Fibroblast of villous mesenchyme (primary cell): Measurements from ENCODE around the gene SMAD7. TPM values are rescaled to one million over a fixed set of nuclear protein-coding genes. Genes with fewer than 3 reads are reported as not detected.

Experiments
- DNase-seq: peaks from one replicate; pipeline ENCODE4 v3.0.0-alpha.2; 2010; ENCODE audit warnings: low read depth
- H3K4me3 ChIP-seq: 2 replicates; pipeline ENCODE4 v1.5.1; 2011; ENCODE audit warnings: low read depth, mild to moderate bottlenecking, low read length
- total RNA-seq: library from RNA; depleted of rRNA; stranded (reverse); fragments of >200 nt; gene quantifications from 2 replicates; pipeline ENCODE4 v1.2.3, GENCODE V29; 2012
- TF ChIP-seq, protein P1 (sequence below): IDR thresholded peaks from 2 replicates; pipeline ENCODE4 v1.5.1; 2012; ENCODE audit warnings: low read depth, mild to moderate bottlenecking, low read length; ENCODE audit not compliant: insufficient read depth

The SMAD7 gene
- total RNA-seq, 1 donor = 28.9 TPM

DNA sequence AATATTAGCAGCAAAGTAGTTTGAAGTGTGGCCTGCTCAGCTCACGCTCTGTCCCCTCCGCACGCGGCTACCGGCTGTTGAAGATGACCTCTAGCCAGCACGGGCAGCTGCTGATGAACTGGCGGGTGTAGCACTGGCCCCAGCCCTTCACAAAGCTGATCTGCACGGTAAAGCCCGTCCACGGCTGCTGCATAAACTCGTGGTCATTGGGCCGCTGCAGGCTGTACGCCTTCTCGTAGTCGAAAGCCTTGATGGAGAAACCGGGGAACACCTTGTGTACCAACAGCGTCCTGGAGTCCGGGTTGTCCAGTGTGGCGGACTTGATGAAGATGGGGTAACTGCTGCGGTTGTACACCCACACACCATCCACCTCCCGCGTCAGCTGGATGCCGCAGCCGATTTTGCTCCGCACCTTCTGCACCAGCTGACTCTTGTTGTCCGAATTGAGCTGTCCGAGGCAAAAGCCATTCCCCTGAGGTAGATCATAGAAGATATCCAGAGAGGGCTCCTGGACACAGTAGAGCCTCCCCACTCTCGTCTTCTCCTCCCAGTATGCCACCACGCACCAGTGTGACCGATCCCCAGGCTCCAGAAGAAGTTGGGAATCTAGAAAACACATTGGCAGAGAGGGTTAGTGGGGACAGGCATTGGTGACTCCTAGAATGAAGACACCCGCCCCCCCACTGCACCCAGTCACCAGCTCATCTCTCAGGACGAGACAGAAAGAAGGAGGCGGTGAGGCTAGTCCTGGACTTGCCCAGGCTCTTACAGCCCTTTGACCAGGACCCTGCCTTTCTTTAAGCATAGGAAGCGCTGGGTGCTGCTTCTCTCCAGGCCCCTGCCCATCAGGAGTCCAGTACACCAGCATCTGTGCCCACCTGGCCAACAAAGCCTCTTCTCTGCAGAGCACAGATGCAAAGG, 29.2 kb downstream of the SMAD7 start:
- DNase-seq = no peak

GRCh38 chr18:48920408-48921038, 30.2 kb downstream of the SMAD7 start:
- no peak for DNase-seq
- TF ChIP-seq, protein P1, sequence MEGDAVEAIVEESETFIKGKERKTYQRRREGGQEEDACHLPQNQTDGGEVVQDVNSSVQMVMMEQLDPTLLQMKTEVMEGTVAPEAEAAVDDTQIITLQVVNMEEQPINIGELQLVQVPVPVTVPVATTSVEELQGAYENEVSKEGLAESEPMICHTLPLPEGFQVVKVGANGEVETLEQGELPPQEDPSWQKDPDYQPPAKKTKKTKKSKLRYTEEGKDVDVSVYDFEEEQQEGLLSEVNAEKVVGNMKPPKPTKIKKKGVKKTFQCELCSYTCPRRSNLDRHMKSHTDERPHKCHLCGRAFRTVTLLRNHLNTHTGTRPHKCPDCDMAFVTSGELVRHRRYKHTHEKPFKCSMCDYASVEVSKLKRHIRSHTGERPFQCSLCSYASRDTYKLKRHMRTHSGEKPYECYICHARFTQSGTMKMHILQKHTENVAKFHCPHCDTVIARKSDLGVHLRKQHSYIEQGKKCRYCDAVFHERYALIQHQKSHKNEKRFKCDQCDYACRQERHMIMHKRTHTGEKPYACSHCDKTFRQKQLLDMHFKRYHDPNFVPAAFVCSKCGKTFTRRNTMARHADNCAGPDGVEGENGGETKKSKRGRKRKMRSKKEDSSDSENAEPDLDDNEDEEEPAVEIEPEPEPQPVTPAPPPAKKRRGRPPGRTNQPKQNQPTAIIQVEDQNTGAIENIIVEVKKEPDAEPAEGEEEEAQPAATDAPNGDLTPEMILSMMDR = no peak
- no peak overlapping the region for H3K4me3 ChIP-seq

More for the DNA sequence above, 29.2 kb downstream of the SMAD7 start:
- no peak overlapping the region for H3K4me3 ChIP-seq
- TF ChIP-seq, protein P1 = no peak

DNA sequence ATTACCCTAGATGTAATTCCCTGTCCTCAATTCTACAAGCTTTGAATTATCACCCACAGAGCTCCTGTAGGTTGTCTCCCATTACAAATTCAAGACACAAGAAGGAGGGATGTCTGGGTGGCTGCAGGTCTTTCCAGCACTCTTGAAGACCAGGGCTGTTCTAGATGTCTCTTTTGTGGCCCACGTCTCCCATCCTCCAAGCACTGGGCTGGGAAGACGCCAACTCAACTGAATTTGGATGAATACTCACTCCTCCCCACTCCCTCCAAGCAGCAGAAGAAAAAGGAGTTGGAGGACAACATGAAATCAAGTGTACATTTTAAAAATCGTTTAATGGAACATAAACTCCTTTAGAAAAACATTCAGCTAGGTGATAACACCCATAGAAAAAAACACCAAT, 31.2 kb downstream of the SMAD7 start:
- no peak overlapping the region for H3K4me3 ChIP-seq
- DNase-seq = no peak
- TF ChIP-seq, protein P1 = no peak

- no peak overlapping the region for H3K4me3 ChIP-seq
- TF ChIP-seq, protein P1 = no peak
- no peak for DNase-seq
These were observed 31.9 kb downstream of the SMAD7 start for GRCh38 chr18:48918660-48919456.

- peak; percentile 61 for DNase-seq
- H3K4me3 ChIP-seq = no peak overlapping the region
- TF ChIP-seq, protein P1 = no peak
These were observed 32.9 kb downstream of the SMAD7 start for GRCh38 chr18:48917579-48918517.
